HCT116 (cell line): ENCODE results near the gene MAP4K2. TPM values are rescaled to one million over a fixed set of nuclear protein-coding genes. Genes with fewer than 3 reads are reported as not detected.

Experiments used
- ATAC-seq: fragments of 200-7000 bp; cut with Tn5 transposase; 2 replicates; pipeline ENCODE4 v1.9.1; 2020; ENCODE audit warnings: mild to moderate bottlenecking, moderate library complexity
- BruUV-seq: library from RNA; stranded (reverse); fragments of 400-500 nt; replicated peaks from 2 replicates; lab custom pipeline; 2021; lab: Mats Ljungman, UMichigan
- CTCF ChIA-PET: fragments of 300-600 bp; sonication (Branson Sonifier 250); formaldehyde crosslinking; loops from one replicate; lab custom pipeline; 2021; ENCODE audit warnings: antibody characterized with exemption; lab: Charles Lee
- POLR2A ChIA-PET: fragments of 300-600, 350-600 bp; sonication (Branson Sonifier 250); formaldehyde crosslinking; loops from one replicate; lab custom pipeline; 2021; ENCODE audit warnings: antibody characterized with exemption; lab: Charles Lee
- RAD21 ChIA-PET, 2 experiments: fragments of 300-600 bp; sonication (Branson Sonifier 250); formaldehyde crosslinking; loops; one replicate each; lab custom pipeline; 2023; ENCODE audit warnings: low total read pairs in 2 of 2; ENCODE audit not compliant: uncharacterized antibody in 2 of 2, unreplicated experiment in 2 of 2, low non-redundant PET in 1 of 2; lab: Charles Lee
- DNase-seq: peaks from one replicate; pipeline ENCODE4 v3.0.0-alpha.2; 2010; ENCODE audit warnings: low read depth, low spot score
- H2AFZ ChIP-seq: fragments of 200-600 bp; shearing (Covaris generic), sonication (generic); 2 replicates; pipeline ENCODE4 v1.6.1; 2017; ENCODE audit warnings: low read depth, mixed run types, mixed read lengths, antibody characterized with exemption, low read length; ENCODE audit not compliant: poor library complexity, severe bottlenecking
- H3K27ac ChIP-seq: 2 replicates; pipeline ENCODE4 v1.5.1; 2012; ENCODE audit warnings: low read depth, low read length
- H3K27me3 ChIP-seq: fragments of 200-600 bp; sonication (generic); 2 replicates; pipeline ENCODE4 v1.6.1; 2016; ENCODE audit warnings: mixed run types, low read length, mixed read lengths; ENCODE audit not compliant: insufficient read depth
- H3K36me3 ChIP-seq, 2 experiments: fragments of 200-500 bp in 1 of 2; fragments of 200-600 bp in 1 of 2; sonication (Bioruptor generic) in 1 of 2; sonication (generic) in 1 of 2; 2 replicates each; pipeline versions ENCODE4 v1.5.1 to v1.6.1; 2014 to 2016; ENCODE audit warnings: low read length in 2 of 2, inconsistent platforms in 1 of 2, mixed read lengths in 1 of 2, mixed run types in 1 of 2; ENCODE audit not compliant: insufficient read depth in 2 of 2, control insufficient read depth in 1 of 2
- H3K4me1 ChIP-seq, 2 experiments: fragments of 200-600 bp in 1 of 2; sonication (generic) in 1 of 2; 2 replicates each; pipeline versions ENCODE4 v1.5.1 to v1.6.1; 2012 to 2017; ENCODE audit warnings: low read length in 2 of 2, inconsistent platforms in 1 of 2, mild to moderate bottlenecking in 1 of 2, mixed read lengths in 1 of 2, mixed run types in 1 of 2, moderate library complexity in 1 of 2; ENCODE audit not compliant: insufficient read depth in 2 of 2, control insufficient read depth in 1 of 2
- H3K4me2 ChIP-seq: fragments of 200-600 bp; sonication (generic); 2 replicates; pipeline ENCODE4 v1.6.1; 2017; ENCODE audit warnings: mixed run types, low read length, mixed read lengths
- H3K4me3 ChIP-seq, 2 experiments: fragments of 200-600 bp in 1 of 2; sonication (generic) in 1 of 2; replicated peaks in 1 of 2; 2 replicates each; pipeline ENCODE4 v1.5.1; 2011 to 2016; ENCODE audit warnings: low read length in 2 of 2, control low read depth in 1 of 2, low read depth in 1 of 2, mild to moderate bottlenecking in 1 of 2, mixed read lengths in 1 of 2, mixed run types in 1 of 2
- H3K79me2 ChIP-seq: fragments of 200-600 bp; sonication (generic); 2 replicates; pipeline ENCODE4 v1.6.1; 2017; ENCODE audit warnings: mild to moderate bottlenecking, mixed run types, low read length, moderate library complexity, mixed read lengths; ENCODE audit not compliant: insufficient read depth
- H3K9ac ChIP-seq: fragments of 200-600 bp; sonication (generic); 2 replicates; pipeline ENCODE4 v1.6.1; 2016; ENCODE audit warnings: low read length, mixed read lengths
- H3K9me2 ChIP-seq: fragments of 200-600 bp; sonication (generic), shearing (Covaris generic); 2 replicates; pipeline ENCODE4 v1.6.1; 2017; ENCODE audit warnings: mixed run types, mild to moderate bottlenecking, moderate library complexity; ENCODE audit not compliant: insufficient read depth
- H3K9me3 ChIP-seq, 2 experiments: fragments of 200-500 bp in 1 of 2; fragments of 200-600 bp in 1 of 2; sonication (Bioruptor generic) in 1 of 2; sonication (generic) in 1 of 2; 2 replicates each; pipeline ENCODE4 v1.6.1; 2014 to 2017; ENCODE audit warnings: low read length in 2 of 2, mixed read lengths in 2 of 2, inconsistent platforms in 1 of 2, low read depth in 1 of 2, mild to moderate bottlenecking in 1 of 2, mixed run types in 1 of 2, moderate library complexity in 1 of 2; ENCODE audit not compliant: control insufficient read depth in 1 of 2, insufficient read depth in 1 of 2
- H4K20me1 ChIP-seq: fragments of 200-600 bp; sonication (generic), shearing (Covaris generic); 2 replicates; pipeline ENCODE4 v1.6.1; 2017; ENCODE audit warnings: mixed run types, mild to moderate bottlenecking, moderate library complexity; ENCODE audit not compliant: insufficient read depth
- ATF3 ChIP-seq: IDR thresholded peaks from 2 replicates; pipeline ENCODE4 v1.6.1; 2012
- ELF1 ChIP-seq: IDR thresholded peaks from 2 replicates; pipeline ENCODE4 v1.6.1; 2012; ENCODE audit warnings: low read depth, borderline replicate concordance
- EZH2 ChIP-seq: fragments of 200-600 bp; sonication (generic); IDR thresholded peaks from 2 replicates; pipeline ENCODE4 v1.6.1; 2017; ENCODE audit warnings: antibody characterized with exemption, mixed run types
- FOSL1 ChIP-seq: IDR thresholded peaks from 2 replicates; pipeline ENCODE4 v1.6.1; 2012; ENCODE audit warnings: low read depth
- POLR2A ChIP-seq: IDR thresholded peaks from 2 replicates; pipeline ENCODE4 v1.7.0; 2011; ENCODE audit warnings: borderline replicate concordance; ENCODE audit not compliant: insufficient read depth, insufficient read length; ENCODE audit errors: extremely low read depth
- POLR2AphosphoS5 ChIP-seq: IDR thresholded peaks from 2 replicates; pipeline ENCODE4 v1.6.1; 2011; ENCODE audit warnings: mild to moderate bottlenecking, low read depth, low read length, moderate library complexity
- RAD21 ChIP-seq: IDR thresholded peaks from 2 replicates; pipeline ENCODE4 v1.6.1; 2012; ENCODE audit warnings: low read depth, mild to moderate bottlenecking
- SP1 ChIP-seq: IDR thresholded peaks from 2 replicates; pipeline ENCODE4 v1.6.1; 2012; ENCODE audit warnings: low read depth
- YY1 ChIP-seq: IDR thresholded peaks from 2 replicates; pipeline ENCODE4 v1.6.1; 2011; ENCODE audit warnings: low read length, low read depth, moderate library complexity, mild to moderate bottlenecking; ENCODE audit not compliant: insufficient replicate concordance; ENCODE audit errors: extremely low read depth
- ZBTB33 ChIP-seq: IDR thresholded peaks from 2 replicates; pipeline ENCODE4 v1.6.1; 2011; ENCODE audit warnings: mild to moderate bottlenecking, low read length, moderate library complexity; ENCODE audit not compliant: insufficient replicate concordance; ENCODE audit errors: extremely low read depth
- intact Hi-C: fragments of 100-400 bp; cut with micrococcal nuclease; formaldehyde crosslinking; loops from 2 replicates; pipeline ENCODE4 v1.10.0; 2022
- total RNA-seq: library from RNA; stranded (reverse); gene quantifications from one replicate; pipeline ENCODE4 v1.2.1, GENCODE V29; 2021; ENCODE audit not compliant: unreplicated experiment
- TF ChIP-seq, protein P1 (sequence below): IDR thresholded peaks from 2 replicates; pipeline ENCODE4 v1.6.1; 2012

MAP4K2 gene
- total RNA-seq, 1 experiment from 2014 or later = 44.2 TPM

DNA sequence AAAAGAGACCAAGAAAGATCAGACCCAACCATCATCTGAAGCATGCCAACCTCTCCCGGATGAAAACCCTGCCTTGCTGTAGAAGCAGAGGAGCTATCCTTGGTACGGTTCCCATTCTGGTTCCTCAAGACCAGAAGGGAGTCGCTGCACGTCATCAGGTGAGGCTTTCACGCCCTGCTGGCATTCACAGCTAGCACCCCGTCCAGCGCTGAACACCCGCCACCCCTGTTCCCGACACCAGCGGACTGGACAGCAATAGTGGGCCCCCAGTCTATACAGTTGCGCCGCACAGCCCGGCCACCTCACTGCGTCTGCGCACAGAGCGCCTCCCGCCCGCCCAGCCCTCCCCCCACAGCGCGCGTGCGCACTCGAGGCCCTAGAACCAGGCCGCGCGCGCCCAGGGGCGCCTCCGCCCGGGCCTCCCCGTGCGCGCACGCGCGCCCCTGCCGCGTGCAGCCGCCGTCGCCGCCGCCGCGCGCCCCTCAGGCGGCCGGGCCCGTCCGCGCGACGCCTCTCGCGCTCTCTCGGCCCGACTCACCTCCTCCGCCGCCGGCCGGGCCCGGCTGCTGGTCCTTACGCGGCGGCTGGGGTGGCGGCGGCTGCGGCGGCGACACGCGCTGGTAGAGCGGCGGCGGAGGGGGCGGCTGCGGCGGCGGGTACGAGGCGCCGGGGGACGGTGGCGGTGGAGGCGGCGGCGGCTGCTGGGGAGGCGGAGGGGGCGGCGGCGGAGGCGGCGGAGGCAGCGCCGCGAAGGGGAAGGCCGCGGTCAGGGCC is 25.4 kb downstream of the MAP4K2 start:
- H2AFZ ChIP-seq = no peak overlapping the region
- peaks cover 13 to 26% of the 10 kb centered on the region in 2 experiments; a peak in 3 of 4 replicates for H3K4me1 ChIP-seq
- TF ChIP-seq POLR2AphosphoS5 (0 out of 2 replicates have a peak, but pooled peaks have one; percentile 14), ELF1 (no peak), POLR2A (peak; percentile 29)
- peaks cover 44 to 47% of the 10 kb centered on the region in 2 experiments for H3K36me3 ChIP-seq
- no peaks in the 10 kb centered on the region for H3K9me2 ChIP-seq
- peak overlapping the region; percentile 95 for H3K9ac ChIP-seq
- ChIA-PET POLR2A (interaction anchor here (1.9 kb wide), 1 partner anchor 14 kb away, joined by 5 read pairs; no protein-coding TSS in a partner anchor), RAD21 (no interaction called here), CTCF (no interaction called here)
- peaks cover 45% of the 10 kb centered on the region for H4K20me1 ChIP-seq
- no peaks in the 10 kb centered on the region for H3K27me3 ChIP-seq
- peak overlapping the region; percentile 92 to 99 for H3K4me3 ChIP-seq
- intact Hi-C loops = no loop called here
- DNase-seq (no peak), ATAC-seq (peak; percentile 20)
- no peaks in the 10 kb centered on the region for H3K9me3 ChIP-seq
- H3K27ac ChIP-seq = peak overlapping the region; percentile 99
- peaks cover 49% of the 10 kb centered on the region for H3K79me2 ChIP-seq
- H3K4me2 ChIP-seq = peak overlapping the region; percentile 87
- no TSS peak for BruUV-seq

- TSS peak; percentile 43 for BruUV-seq
- Histone ChIP-seq H3K36me3 (peaks cover 52 to 55% of the 10 kb centered on the region in 2 experiments), H3K4me1 (peaks cover 13 to 22% of the 10 kb centered on the region in 2 experiments; a peak in 3 of 4 replicates), H3K4me2 (peak overlapping the region; percentile 87), H2AFZ (no peak overlapping the region), H3K9ac (peak overlapping the region; percentile 83), H3K9me2 (no peaks in the 10 kb centered on the region), H3K27ac (peak overlapping the region; percentile 26; the same call in 1 of the 2 replicates), H3K4me3 (peak overlapping the region; percentile 92 to 99), H3K27me3 (no peaks in the 10 kb centered on the region), H3K9me3 (no peaks in the 10 kb centered on the region), H4K20me1 (peaks cover 52% of the 10 kb centered on the region), H3K79me2 (peaks cover 57% of the 10 kb centered on the region)
- ChIA-PET CTCF (no interaction called here), RAD21 (no interaction called here), POLR2A (no interaction called here)
- intact Hi-C loops = no loop called here
- ATAC-seq (no peak), DNase-seq (no peak)
- TF ChIP-seq SP1 (no peak), POLR2A (no peak), RAD21 (no peak), FOSL1 (no peak), ATF3 (no peak), YY1 (no peak), EZH2 (no peak), ZBTB33 (no peak)
- TF ChIP-seq, protein P1, sequence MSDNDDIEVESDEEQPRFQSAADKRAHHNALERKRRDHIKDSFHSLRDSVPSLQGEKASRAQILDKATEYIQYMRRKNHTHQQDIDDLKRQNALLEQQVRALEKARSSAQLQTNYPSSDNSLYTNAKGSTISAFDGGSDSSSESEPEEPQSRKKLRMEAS = no peak
Measured at GRCh38 chr11:64776875-64777274, 26.1 kb downstream of the MAP4K2 start.
